ENCODE results near the gene MX1.

The MX1 gene

DNA sequence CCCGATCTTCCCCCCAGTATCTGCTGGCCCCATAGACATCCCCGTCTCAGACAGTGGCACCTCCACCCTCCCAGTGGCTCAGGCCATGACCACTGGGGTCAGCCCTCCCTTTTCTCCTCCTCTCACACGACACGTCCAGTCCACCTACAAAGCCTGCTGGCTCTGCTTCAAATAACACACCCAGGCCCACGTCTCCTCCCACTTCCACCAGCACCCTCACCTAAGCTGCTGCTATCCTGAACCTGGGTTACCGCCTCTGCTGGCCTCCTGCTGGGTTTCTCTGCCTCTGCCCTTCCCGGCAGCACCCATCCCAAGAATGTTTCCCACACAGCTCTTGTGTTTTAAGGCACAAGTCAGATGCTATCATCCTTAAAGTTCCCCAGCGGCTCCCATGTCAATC is 38.2 kb upstream of the MX1 start:
- H3K4me3 ChIP-seq (replicated peaks; ENCODE audit: low read depth, low read length) = no peak overlapping the region
- DNase-seq (ENCODE audit: extremely low read depth, low read depth) = no peak
- TF ChIP-seq, protein P1, sequence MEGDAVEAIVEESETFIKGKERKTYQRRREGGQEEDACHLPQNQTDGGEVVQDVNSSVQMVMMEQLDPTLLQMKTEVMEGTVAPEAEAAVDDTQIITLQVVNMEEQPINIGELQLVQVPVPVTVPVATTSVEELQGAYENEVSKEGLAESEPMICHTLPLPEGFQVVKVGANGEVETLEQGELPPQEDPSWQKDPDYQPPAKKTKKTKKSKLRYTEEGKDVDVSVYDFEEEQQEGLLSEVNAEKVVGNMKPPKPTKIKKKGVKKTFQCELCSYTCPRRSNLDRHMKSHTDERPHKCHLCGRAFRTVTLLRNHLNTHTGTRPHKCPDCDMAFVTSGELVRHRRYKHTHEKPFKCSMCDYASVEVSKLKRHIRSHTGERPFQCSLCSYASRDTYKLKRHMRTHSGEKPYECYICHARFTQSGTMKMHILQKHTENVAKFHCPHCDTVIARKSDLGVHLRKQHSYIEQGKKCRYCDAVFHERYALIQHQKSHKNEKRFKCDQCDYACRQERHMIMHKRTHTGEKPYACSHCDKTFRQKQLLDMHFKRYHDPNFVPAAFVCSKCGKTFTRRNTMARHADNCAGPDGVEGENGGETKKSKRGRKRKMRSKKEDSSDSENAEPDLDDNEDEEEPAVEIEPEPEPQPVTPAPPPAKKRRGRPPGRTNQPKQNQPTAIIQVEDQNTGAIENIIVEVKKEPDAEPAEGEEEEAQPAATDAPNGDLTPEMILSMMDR (IDR thresholded peaks at IDR 0.05; ENCODE audit: low read depth, low read length, missing control alignments) = no peak

DNA sequence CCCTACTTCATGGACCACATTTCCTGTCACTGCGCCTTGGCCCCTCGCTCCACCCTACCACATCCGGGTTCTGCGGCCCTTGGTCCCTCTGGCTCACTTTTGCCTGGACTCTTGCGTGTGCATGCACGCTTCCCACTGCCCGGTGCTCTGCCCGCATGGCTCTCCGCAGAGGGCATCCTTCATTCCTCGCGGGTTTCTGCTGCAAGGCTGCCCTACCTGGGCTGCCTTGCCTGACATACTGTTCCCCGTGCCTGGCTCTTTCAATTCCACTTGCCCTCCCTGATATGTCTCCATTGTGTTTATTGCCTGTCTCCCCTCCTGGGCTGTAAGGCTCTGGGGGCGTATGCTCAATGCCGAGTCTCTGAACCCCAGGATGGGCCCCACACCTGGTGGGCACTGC is 37.8 kb upstream of the MX1 start:
- DNase-seq (ENCODE audit: extremely low read depth, low read depth) = no peak
- TF ChIP-seq, protein P1 (IDR thresholded peaks at IDR 0.05; ENCODE audit: low read depth, low read length, missing control alignments) = no peak
- no peak overlapping the region for H3K4me3 ChIP-seq (replicated peaks; ENCODE audit: low read depth, low read length)

DNA sequence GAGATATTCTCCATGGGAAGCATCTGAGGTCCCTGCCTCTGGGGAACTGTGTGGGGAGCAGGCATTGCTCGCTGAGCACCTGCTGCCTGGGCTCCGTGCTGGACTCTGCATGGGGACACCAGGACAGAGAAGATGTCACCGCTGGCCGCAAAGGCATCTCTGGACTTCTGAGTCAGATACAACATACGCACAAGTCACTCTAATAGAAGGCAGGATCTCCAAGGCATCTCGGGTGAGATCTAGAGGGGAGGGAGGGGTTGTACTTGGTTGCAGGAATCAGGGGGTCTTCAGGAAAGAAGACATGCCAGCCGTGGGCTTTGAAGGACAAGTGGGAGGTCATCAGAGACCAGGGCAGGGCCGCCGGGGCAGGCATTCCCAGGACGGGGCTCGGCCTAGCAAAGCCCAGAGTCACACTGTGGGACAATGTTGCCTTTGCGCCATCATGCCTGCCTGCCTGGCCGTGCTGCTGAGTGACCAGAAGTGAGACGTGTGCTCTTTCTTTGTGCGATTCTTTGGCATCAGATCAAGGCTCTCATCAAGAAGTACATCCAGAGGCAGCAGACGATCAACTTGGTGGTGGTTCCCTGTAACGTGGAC is 35.9 kb upstream of the MX1 start:
- no peak overlapping the region for H3K4me3 ChIP-seq (replicated peaks; ENCODE audit: low read depth, low read length)
- TF ChIP-seq, protein P1 (IDR thresholded peaks at IDR 0.05; ENCODE audit: low read depth, low read length, missing control alignments) = no peak
- no peak for DNase-seq (ENCODE audit: extremely low read depth, low read depth)

DNA sequence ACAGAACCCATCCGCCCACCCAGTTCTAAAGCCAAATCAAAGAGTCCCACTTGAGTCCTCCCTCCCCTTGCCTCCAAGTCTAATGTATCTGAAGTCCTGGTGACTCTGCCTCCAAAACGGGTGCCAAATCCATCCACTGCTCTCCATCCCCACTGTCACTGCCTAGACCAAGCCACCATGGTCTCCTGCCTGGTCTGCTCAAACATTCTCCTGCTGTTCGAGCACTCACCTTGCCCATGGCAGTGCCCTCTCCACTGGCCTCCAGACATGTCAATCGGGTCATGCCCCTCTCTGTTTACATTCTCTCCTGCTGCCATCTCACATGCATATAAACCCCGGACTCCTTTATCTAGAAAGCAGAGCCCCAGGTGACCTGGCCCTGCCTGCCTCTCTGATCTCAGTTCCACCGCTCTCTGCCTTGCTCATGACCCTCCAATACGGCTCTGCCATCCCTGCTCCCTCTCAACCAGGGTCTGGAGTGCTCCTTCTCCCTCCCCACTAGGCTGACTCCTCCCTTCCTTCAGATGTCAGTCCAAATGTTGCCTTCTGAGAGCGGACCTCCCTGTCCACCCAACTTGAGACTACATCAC is 32.1 kb upstream of the MX1 start:
- H3K4me3 ChIP-seq (replicated peaks; ENCODE audit: low read depth, low read length) = no peak overlapping the region
- no peak for DNase-seq (ENCODE audit: extremely low read depth, low read depth)
- TF ChIP-seq, protein P1 (IDR thresholded peaks at IDR 0.05; ENCODE audit: low read depth, low read length, missing control alignments) = no peak

DNA sequence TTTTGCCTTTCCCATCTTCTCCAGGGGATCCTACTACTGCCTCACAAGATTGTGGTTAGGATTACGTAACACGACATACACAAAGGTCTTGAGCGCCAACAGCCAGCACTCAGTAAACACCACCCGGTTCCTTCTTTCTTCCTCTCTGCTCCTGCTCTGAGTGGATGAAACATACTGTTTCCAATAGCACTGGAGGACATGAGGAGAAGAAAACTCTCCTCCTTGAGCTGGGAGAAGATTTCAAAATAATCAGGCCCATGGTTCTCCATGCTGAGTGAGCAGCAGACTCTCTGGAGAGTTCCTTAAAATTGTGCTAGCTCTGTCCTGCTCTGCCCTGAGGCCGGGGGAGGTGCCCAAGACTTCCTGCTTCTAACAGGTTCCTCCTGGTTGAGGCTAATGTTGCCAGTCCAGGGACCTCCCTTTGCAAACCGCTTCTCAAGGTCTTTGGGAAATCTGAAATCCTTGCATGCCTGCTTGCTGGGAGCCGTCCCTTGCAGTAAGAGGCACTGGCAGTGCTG is 29.4 kb upstream of the MX1 start:
- H3K4me3 ChIP-seq (replicated peaks; ENCODE audit: low read depth, low read length) = no peak overlapping the region
- TF ChIP-seq, protein P1 (IDR thresholded peaks at IDR 0.05; ENCODE audit: low read depth, low read length, missing control alignments) = no peak
- DNase-seq (ENCODE audit: extremely low read depth, low read depth) = no peak

DNA sequence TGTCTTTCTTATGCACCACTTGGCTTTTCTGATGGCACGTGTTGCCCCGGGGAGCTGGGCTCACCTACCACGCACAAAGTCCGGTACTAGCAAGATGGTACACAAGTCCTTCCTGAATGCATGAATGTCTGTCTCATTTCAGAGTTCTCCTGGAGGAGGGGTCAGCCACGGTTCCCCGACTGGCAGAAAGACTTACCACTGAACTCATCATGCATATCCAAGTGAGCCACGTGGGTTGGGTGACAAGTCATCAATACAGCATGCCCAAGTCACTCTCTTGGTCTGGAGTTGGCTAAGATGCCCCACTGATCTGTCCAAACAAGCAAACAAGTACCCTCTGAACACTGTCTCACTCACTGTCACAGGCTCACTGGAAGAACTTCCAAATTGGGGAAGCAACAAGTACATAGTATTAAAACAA is 28.6 kb upstream of the MX1 start:
- no peak overlapping the region for H3K4me3 ChIP-seq (replicated peaks; ENCODE audit: low read depth, low read length)
- TF ChIP-seq, protein P1 (IDR thresholded peaks at IDR 0.05; ENCODE audit: low read depth, low read length, missing control alignments) = no peak
- no peak for DNase-seq (ENCODE audit: extremely low read depth, low read depth)

Measured in HFF-Myc (cell line).